GM18505 (cell line): Measurements from ENCODE around the gene DAPK1.

Experiments used
- ATAC-seq: cut with Tn5 transposase; IDR thresholded peaks from one replicate; pipeline ENCODE4 v1.9.1; 2021; ENCODE audit not compliant: unreplicated experiment
- POLR2A ChIP-seq: IDR thresholded peaks from 4 replicates; pipeline ENCODE4 v1.6.1; 2011; ENCODE audit warnings: borderline replicate concordance; ENCODE audit not compliant: insufficient read depth, insufficient read length; ENCODE audit errors: extremely low read depth

DAPK1 gene

DNA sequence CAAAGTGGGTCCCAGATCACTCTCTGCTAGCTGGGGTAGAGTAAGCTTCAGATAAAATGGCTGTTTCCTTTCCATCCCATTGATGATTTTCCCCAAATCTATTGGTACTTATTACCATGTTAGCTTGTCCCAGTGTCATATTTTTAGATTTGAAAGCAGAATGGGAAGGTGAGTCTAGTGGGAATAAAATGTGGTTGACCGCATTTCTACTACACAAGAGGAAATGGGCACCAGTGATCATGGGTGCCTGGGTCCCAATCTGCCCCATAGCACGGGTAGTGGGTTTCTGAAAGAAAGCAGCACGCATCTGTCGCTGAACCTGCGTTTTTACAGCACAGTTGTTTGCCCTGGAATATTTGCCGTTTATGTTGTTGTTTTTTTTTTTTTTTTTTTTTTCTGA is 20.1 kb downstream of the DAPK1 start:
- no peak for TF ChIP-seq POLR2A
- no peak for ATAC-seq

GRCh38 chr9:87518702-87519335 is 21.2 kb downstream of the DAPK1 start:
- no peak for TF ChIP-seq POLR2A
- no peak for ATAC-seq

- TF ChIP-seq POLR2A: no peak
- no peak for ATAC-seq
Measured at GRCh38 chr9:87519461-87519860, 21.8 kb downstream of the DAPK1 start.

GRCh38 chr9:87520172-87520683 is 22.6 kb downstream of the DAPK1 start:
- TF ChIP-seq POLR2A: no peak

GRCh38 chr9:87521834-87522233 is 24.2 kb downstream of the DAPK1 start:
- no peak for TF ChIP-seq POLR2A
- no peak for ATAC-seq

More at GRCh38 chr9:87520172-87520683, 22.6 kb downstream of the DAPK1 start:
- no peak for ATAC-seq

- ATAC-seq: no peak
- no peak for TF ChIP-seq POLR2A
Measured at GRCh38 chr9:87524061-87524460, 26.4 kb downstream of the DAPK1 start.

DNA sequence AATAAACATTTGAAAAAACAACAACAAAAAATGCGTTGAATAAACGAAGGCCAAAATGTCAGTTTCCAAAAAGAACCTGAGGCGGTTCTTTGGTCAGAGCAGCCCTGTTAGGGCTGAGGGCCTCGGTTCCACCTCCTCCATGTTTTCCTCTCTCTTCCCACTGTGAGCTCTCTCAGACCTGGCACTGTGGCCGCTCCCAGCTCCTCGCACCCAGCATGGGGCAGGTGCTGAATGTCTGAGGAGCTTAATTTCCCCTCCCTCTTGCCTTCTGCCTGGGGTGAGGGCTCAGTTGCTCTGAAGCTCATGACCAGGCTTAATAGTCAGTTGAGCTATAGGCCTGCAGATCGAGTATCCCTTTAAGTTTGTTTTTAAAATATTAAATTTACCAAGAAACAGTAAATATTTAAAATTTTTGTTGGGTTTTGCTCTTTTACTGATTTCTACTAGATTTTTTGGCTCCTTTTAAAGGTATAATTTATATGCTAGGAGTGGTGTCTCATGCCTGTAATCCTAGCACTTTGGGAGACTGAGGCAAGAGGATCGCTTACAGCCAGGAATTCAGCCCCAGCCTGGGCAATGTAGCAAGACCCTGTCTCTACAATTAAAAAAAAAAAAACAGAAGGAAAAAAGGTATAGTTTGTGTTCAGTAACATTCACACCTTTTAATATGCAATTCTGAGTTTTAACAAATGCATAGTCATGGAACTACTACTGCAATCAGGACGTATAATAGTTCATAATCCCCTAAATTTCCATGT is 28.1 kb downstream of the DAPK1 start:
- ATAC-seq: no peak
- TF ChIP-seq POLR2A: no peak

DNA sequence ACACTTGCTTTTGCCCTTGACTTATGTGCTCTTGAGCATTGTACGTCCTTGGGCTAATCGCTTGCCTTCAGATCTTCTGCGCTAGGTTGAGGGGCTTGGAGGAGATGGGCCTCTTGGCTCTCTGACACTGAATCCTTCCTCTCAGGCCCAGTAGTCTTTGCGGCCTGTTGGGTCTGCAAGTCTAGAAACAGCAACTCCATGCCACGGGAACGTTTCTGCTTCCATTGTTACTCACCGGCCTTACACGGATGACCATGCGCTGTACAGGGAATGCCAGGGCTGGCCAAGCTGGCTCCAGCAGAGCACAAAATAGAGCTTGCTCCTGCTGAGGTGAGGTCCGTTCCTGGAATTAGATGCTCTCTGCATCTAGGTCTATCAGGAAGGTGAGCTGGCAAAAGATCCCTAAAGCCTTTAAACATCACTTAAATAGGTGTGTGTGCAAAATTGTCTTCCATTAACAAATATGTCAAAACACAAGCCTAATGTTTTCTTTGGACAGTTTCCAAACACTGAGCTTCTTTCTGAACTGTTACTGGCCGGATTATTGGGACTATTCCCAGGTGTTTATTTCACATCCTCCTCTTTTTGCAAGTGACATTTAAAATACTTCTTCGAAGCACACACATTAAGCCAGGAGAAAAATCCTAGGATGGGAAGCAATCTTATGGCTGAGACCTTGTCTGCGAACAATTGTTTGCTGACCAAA is 29.7 kb downstream of the DAPK1 start:
- no peak for ATAC-seq
- TF ChIP-seq POLR2A: no peak

GRCh38 chr9:87528969-87529368 is 31.3 kb downstream of the DAPK1 start:
- no peak for TF ChIP-seq POLR2A
- no peak for ATAC-seq

- no peak for TF ChIP-seq POLR2A
- ATAC-seq: no peak
Measured at GRCh38 chr9:87529671-87530070, 32.0 kb downstream of the DAPK1 start.

DNA sequence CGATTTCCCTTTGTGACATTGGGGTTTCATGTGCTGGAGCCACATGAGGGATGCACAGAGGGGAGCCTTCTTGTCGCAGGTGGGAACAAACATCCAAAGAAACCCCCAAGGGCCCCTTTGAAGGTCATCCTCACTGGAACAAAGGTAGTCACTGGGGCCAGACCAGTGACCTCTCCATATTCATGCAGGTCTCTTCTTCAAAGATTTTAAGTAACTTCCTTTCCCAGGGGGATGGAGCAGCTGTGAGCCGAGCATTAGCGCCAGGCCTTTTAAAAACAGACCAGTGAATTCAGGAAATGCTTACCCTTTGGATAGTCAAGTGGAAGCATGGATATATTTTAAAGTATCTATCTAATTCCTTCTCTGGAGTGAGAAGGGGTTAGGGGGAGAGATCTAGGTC is 33.0 kb downstream of the DAPK1 start:
- no peak for ATAC-seq

DNA sequence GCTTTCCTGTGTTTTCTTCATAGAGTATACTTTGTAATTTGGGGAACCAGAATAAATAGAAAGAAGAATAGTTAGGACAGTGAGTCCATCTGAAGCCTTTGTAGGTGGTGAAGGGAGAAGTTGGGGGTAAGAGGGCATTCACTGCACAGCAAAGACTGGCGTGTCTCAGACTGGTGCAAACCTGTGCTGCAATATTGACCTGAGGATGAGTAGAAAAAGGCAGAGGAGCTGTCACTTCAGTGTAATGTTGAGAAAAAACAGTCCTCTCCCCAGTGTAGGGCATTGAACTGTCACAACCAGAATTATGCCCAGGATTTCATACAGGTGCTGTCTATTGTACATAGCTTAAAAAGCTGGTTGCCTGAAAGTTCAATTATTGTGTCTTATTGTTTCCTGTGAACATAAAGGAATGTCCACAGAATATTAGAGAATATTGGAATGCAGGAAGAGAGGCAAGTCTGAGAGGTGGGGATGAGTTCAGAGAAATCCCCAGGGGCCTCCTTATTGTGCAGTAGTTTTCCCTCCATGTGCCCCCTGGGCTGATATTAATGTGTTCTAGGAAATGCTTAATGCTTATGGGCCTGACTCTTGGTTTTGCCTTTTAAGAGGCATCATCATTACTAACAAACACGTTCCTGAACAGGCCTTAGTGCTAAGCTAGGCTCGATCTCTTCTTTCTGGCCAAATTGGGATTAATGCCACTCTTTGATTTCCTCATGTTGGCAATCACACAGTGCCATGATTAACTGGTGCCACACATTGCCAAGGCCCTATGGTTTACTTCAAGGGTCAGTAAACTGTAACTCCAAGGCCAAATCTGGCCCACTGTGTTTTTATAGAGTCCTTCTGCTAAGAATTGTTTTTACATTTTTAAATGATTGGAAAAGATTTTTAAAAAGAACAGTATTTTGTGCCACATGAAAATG is 34.0 kb downstream of the DAPK1 start:
- no peak for ATAC-seq
- TF ChIP-seq POLR2A: no peak

More for the DNA sequence above, 33.0 kb downstream of the DAPK1 start:
- TF ChIP-seq POLR2A: no peak

DNA sequence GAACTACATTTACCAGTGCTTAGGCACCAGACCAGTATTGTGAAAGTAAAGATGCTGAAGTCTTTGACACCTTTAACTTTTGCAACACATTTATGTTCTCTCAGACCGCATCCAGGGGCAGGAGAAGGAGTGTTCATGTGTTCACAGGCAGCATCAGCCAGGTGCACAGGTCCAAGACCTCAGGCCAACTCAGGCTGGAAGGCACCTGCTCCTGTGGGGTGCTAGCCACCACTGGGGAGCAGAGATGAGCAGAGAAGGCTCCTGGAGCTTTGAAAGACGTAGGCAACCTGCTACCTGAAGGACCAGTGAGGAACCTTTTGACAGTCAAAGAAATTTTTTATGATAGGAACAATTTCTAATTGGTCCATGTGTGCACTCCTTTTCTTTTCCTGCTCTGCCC is 35.6 kb downstream of the DAPK1 start:
- no peak for TF ChIP-seq POLR2A
- ATAC-seq: no peak

GRCh38 chr9:87534036-87534435 is 36.4 kb downstream of the DAPK1 start:
- no peak for ATAC-seq
- no peak for TF ChIP-seq POLR2A

DNA sequence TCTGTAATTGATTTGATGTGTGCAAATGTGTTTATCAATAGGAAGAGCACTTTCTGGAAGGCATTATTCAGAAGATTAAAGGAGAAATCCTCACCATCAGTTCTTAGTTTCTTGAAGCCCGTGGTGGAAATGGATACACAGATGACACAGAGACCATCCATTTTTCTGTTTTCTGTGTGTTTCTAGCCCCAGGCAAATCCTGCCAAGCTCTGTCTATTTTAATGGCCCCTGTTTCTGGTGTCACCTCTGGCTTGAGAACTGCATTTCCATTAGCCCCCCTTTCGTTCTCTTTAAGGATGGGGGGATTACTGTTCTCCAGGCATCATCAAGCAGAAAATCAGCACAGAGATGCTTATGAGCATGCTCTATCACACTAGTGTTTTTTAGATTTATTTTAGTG is 37.3 kb downstream of the DAPK1 start:
- no peak for ATAC-seq
- no peak for TF ChIP-seq POLR2A
